ENCODE results near the gene NUP85. TPM values are rescaled to one million over a fixed set of nuclear protein-coding genes. Genes with fewer than 3 reads are reported as not detected.

NUP85 gene
- total RNA-seq, 1 donor from 2014 or later = 136 TPM

DNA sequence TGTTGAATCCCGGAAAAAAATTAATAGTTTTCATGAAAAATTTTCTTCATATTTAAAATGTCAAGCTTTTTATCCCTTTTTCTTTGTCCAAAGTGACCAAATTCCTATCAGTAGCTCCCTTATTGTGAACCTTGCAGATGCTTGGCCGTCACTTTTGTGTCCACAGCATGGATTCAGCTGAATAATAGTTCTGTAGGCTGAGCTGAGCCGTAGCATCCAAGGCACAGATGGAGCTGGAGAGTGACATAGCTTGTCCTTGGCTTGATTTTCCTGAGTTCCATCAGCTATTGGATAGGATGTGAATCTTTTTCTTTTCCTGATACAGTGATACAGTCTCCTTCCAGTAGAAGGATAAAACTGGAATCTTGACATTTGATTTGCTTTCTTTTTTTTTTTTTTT is 3.6 kb downstream of the NUP85 start:
- H3K9me3 Mint-ChIP-seq = no peaks in the 10 kb centered on the region
- peaks cover 9% of the 10 kb centered on the region for H3K4me1 Mint-ChIP-seq
- H3K27ac Mint-ChIP-seq = no peak overlapping the region
- DNase-seq = no peak
- intact Hi-C loops (cut with micrococcal nuclease) = loop anchor here (5.0 kb wide), 1 partner anchor 142 kb away; no protein-coding TSS in a partner anchor
- no peaks in the 10 kb centered on the region for H3K27me3 Mint-ChIP-seq
- no peak overlapping the region for H3K4me3 Mint-ChIP-seq
- peaks cover 35% of the 10 kb centered on the region for H3K36me3 Mint-ChIP-seq (ENCODE audit: low read depth)

GRCh38 chr17:75218131-75218530 is 12.7 kb downstream of the NUP85 start:
- H3K4me1 Mint-ChIP-seq = peaks cover 2% of the 10 kb centered on the region
- DNase-seq = no peak
- intact Hi-C loops (cut with micrococcal nuclease) = no loop called here
- no peaks in the 10 kb centered on the region for H3K9me3 Mint-ChIP-seq
- peaks cover 65% of the 10 kb centered on the region for H3K36me3 Mint-ChIP-seq (ENCODE audit: low read depth)
- no peak overlapping the region for H3K4me3 Mint-ChIP-seq
- no peak overlapping the region for H3K27ac Mint-ChIP-seq
- H3K27me3 Mint-ChIP-seq = no peaks in the 10 kb centered on the region

DNA sequence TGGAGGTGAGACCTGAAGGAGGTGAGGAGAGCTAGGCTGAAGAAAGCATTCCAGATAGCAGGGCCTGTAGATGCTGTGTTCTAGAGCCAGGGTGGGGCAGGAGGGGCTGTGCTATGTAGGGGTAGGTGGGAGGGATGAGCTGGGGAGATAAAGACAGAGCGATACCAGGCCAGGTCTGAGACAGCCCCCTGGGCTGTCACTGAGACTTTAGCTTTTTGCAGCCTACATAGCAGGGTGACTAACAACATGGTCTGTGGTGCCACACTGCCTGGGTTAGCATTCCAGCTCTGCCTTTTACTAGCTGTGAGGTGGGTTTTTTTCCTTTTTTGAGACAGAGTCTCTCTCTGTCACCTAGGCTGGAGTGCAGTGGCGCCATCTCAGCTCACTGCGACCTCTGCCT is 14.3 kb downstream of the NUP85 start:
- Mint-ChIP-seq H3K27me3 (no peaks in the 10 kb centered on the region), H3K4me3 (no peak overlapping the region), H3K36me3 (ENCODE audit: low read depth) (peaks cover 58% of the 10 kb centered on the region), H3K4me1 (peaks cover 2% of the 10 kb centered on the region), H3K9me3 (no peaks in the 10 kb centered on the region), H3K27ac (no peak overlapping the region)
- intact Hi-C loops (cut with micrococcal nuclease) = no loop called here
- DNase-seq = no peak

- H3K9me3 Mint-ChIP-seq = no peaks in the 10 kb centered on the region
- H3K27ac Mint-ChIP-seq = no peak overlapping the region
- DNase-seq = no peak
- peaks cover 46% of the 10 kb centered on the region for H3K36me3 Mint-ChIP-seq (ENCODE audit: low read depth)
- H3K27me3 Mint-ChIP-seq = no peaks in the 10 kb centered on the region
- no peaks in the 10 kb centered on the region for H3K4me1 Mint-ChIP-seq
- no peak overlapping the region for H3K4me3 Mint-ChIP-seq
- intact Hi-C loops (cut with micrococcal nuclease) = no loop called here
Observed at GRCh38 chr17:75225016-75225415, 19.5 kb downstream of the NUP85 start.

DNA sequence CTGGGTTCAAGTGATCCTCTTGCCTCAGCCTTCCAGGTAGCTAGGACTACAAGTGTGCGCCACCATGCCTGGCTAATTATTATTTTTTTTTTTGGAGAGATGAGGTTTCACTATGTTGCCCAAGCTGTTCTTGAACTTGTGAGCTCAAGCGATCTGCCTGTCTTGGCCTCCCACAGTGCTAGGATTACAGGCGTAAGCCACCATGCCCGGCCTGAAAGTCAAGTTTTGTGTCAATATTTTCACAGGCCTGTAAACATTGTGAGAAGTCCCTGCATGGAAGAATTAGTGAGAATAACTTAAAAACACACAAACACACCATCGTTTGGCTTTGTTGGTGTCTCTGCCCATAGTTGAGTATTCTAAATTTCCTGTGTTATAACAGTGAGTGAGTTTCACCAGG is 22.2 kb downstream of the NUP85 start:
- Mint-ChIP-seq H3K9me3 (no peaks in the 10 kb centered on the region), H3K4me3 (no peak overlapping the region), H3K4me1 (no peaks in the 10 kb centered on the region), H3K36me3 (ENCODE audit: low read depth) (peaks cover 51% of the 10 kb centered on the region), H3K27me3 (no peaks in the 10 kb centered on the region), H3K27ac (no peak overlapping the region)
- DNase-seq = no peak
- intact Hi-C loops (cut with micrococcal nuclease) = no loop called here

GRCh38 chr17:75228305-75228704 is 22.8 kb downstream of the NUP85 start:
- H3K36me3 Mint-ChIP-seq (ENCODE audit: low read depth) = peaks cover 54% of the 10 kb centered on the region
- DNase-seq = no peak
- H3K27ac Mint-ChIP-seq = no peak overlapping the region
- no peaks in the 10 kb centered on the region for H3K4me1 Mint-ChIP-seq
- H3K27me3 Mint-ChIP-seq = no peaks in the 10 kb centered on the region
- intact Hi-C loops (cut with micrococcal nuclease) = no loop called here
- no peaks in the 10 kb centered on the region for H3K9me3 Mint-ChIP-seq
- H3K4me3 Mint-ChIP-seq = no peak overlapping the region

- DNase-seq = no peak
- no peaks in the 10 kb centered on the region for H3K27me3 Mint-ChIP-seq
- no peak overlapping the region for H3K4me3 Mint-ChIP-seq
- H3K4me1 Mint-ChIP-seq = no peaks in the 10 kb centered on the region
- intact Hi-C loops (cut with micrococcal nuclease) = no loop called here
- peaks cover 53% of the 10 kb centered on the region for H3K36me3 Mint-ChIP-seq (ENCODE audit: low read depth)
- H3K9me3 Mint-ChIP-seq = no peaks in the 10 kb centered on the region
- no peak overlapping the region for H3K27ac Mint-ChIP-seq
Observed at GRCh38 chr17:75228847-75229246, 23.4 kb downstream of the NUP85 start.

DNA sequence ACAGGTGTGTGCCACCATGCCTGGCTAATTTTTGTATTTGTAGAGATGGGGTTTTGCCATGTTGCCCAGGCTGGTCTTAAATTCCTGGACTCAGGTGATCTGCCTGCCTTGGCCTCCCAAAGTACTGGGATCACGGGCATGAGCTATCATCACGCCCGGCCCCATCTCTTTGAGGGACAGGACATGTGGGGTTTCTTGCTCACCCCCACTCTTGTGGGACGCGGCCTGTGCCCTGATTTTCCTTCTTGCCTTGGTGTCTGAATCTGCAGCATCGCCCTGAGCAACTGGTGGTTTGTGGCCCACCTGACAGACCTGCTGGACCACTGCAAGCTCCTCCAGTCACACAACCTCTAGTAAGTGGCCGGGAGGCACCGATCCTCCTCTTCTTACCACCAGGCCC is 25.6 kb downstream of the NUP85 start:
- Mint-ChIP-seq H3K27ac (no peak overlapping the region), H3K9me3 (no peaks in the 10 kb centered on the region), H3K36me3 (ENCODE audit: low read depth) (peaks cover 54% of the 10 kb centered on the region), H3K4me1 (no peaks in the 10 kb centered on the region), H3K4me3 (no peak overlapping the region), H3K27me3 (no peaks in the 10 kb centered on the region)
- intact Hi-C loops (cut with micrococcal nuclease) = no loop called here
- no peak for DNase-seq

GRCh38 chr17:75231741-75232464 is 26.4 kb downstream of the NUP85 start:
- H3K36me3 Mint-ChIP-seq (ENCODE audit: low read depth) = peaks cover 54% of the 10 kb centered on the region
- H3K4me3 Mint-ChIP-seq = no peak overlapping the region
- H3K27ac Mint-ChIP-seq = no peak overlapping the region
- no peaks in the 10 kb centered on the region for H3K9me3 Mint-ChIP-seq
- no peak for DNase-seq
- intact Hi-C loops (cut with micrococcal nuclease) = no loop called here
- no peaks in the 10 kb centered on the region for H3K4me1 Mint-ChIP-seq
- no peaks in the 10 kb centered on the region for H3K27me3 Mint-ChIP-seq

- no peaks in the 10 kb centered on the region for H3K27me3 Mint-ChIP-seq
- peaks cover 59% of the 10 kb centered on the region for H3K36me3 Mint-ChIP-seq (ENCODE audit: low read depth)
- H3K27ac Mint-ChIP-seq = no peak overlapping the region
- H3K9me3 Mint-ChIP-seq = no peaks in the 10 kb centered on the region
- H3K4me1 Mint-ChIP-seq = no peaks in the 10 kb centered on the region
- intact Hi-C loops (cut with micrococcal nuclease) = no loop called here
- DNase-seq = no peak
- no peak overlapping the region for H3K4me3 Mint-ChIP-seq
Observed at GRCh38 chr17:75232786-75233185, 27.3 kb downstream of the NUP85 start.

DNA sequence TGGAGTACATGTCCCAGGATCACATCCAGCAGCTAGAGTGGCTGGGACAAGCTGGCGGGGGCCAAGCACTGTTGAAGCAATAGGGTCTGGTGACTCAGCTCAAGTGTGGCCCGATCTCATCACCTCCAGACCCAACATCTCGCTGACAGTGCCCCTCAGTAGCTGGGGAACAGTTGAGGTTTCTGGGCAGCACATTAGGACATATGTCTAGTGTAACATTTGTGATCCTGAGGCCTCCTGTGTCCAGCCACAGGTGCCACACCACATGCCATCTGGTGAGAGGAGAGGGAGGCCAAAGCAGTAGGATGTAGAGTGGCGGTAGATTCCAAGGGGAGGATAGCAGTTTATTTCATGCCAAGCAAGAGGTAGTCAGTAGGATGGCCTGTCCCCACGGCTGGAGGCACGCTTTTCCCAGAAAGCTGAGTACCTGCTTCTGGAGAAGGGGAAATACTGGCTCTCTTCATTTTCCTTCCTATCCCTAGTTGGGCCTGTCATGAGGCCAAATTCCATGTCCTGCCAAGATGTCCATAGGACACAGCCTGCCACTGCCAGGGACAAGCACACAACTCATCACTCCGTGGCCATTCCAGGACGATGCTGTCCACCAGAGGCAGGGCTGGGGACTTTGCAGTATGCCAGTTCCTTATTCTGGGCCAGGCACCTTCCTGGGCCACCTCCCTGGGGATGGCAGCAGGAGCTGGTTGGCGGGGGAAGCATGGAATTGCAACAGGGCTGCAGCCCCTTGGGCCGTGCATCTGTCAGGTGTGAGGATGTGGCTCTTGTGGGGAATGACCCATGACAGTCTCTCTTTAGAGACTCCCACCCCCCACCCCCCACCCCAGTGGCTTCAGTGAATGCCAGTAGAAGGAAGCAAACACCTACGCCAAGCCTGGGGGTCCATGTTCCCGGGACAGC is 31.9 kb downstream of the NUP85 start:
- intact Hi-C loops (cut with micrococcal nuclease) = no loop called here

DNA sequence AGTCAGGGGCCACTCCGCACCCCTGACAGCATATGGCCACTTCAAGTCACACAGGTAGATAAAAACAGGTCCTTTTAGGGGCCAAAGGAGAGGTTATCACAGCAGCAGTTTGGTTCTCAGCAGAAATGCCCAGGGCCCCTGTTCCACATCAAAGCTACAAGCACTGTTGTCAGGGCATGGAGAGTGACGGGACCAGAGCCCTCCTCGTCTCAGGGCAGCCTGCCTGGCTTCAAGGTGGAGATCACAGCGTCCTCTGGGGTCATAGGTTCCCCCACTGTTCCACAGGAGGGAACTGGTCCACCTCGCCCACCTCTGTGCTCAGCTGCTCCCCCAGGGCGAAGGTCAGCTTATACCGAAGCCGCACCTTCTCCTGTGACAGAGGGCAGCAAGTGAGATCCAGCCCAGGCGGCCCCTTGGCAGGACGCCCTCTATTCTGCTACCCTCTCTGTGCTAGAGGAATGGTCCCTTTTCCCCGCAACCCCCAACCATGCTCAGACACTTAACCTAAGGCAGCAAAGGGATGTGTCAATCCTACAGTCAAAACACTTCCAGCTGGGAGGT is 32.6 kb downstream of the NUP85 start:
- H3K36me3 Mint-ChIP-seq (ENCODE audit: low read depth) = peaks cover 64% of the 10 kb centered on the region
- no peaks in the 10 kb centered on the region for H3K9me3 Mint-ChIP-seq
- no peaks in the 10 kb centered on the region for H3K27me3 Mint-ChIP-seq
- intact Hi-C loops (cut with micrococcal nuclease) = no loop called here
- peaks cover 27% of the 10 kb centered on the region for H3K4me1 Mint-ChIP-seq
- no peak overlapping the region for H3K27ac Mint-ChIP-seq
- DNase-seq = no peak
- no peak overlapping the region for H3K4me3 Mint-ChIP-seq

More for the DNA sequence above, 31.9 kb downstream of the NUP85 start:
- Mint-ChIP-seq H3K27me3 (no peaks in the 10 kb centered on the region), H3K27ac (peak overlapping the region; percentile 61), H3K4me3 (no peak overlapping the region), H3K4me1 (peaks cover 21% of the 10 kb centered on the region), H3K36me3 (ENCODE audit: low read depth) (peaks cover 67% of the 10 kb centered on the region), H3K9me3 (no peaks in the 10 kb centered on the region)
- no peak for DNase-seq

DNA sequence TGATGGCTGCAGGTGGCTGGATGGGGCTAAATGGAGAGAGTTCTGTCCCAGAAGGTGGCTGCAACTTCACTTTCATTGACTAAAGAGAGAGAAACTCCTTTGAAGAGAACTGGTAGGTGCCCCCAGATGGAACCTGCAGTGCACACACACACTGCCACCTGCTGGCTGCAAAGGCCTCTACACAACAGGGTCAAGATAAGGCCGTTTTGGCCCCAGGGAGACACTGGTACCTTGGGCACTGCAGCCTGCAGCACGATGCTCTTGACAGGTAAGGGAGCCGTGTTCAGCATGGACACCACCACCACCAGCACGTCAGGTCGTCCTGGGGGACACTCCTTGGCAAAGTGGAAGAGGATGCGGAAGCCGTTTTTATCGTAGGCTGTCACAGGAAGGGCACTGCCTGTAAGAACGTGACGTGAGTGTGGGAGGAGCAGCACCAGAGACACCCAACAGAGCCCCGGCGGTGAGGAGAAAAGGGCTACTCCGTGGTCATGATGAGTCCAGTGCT is 33.3 kb downstream of the NUP85 start:
- peak; percentile 86 for DNase-seq
- peak overlapping the region; percentile 84 for H3K27ac Mint-ChIP-seq
- H3K4me1 Mint-ChIP-seq = peaks cover 32% of the 10 kb centered on the region
- H3K27me3 Mint-ChIP-seq = no peaks in the 10 kb centered on the region
- H3K4me3 Mint-ChIP-seq = peak overlapping the region; percentile 33
- intact Hi-C loops (cut with micrococcal nuclease) = no loop called here
- H3K36me3 Mint-ChIP-seq (ENCODE audit: low read depth) = peaks cover 67% of the 10 kb centered on the region
- H3K9me3 Mint-ChIP-seq = no peaks in the 10 kb centered on the region

DNA sequence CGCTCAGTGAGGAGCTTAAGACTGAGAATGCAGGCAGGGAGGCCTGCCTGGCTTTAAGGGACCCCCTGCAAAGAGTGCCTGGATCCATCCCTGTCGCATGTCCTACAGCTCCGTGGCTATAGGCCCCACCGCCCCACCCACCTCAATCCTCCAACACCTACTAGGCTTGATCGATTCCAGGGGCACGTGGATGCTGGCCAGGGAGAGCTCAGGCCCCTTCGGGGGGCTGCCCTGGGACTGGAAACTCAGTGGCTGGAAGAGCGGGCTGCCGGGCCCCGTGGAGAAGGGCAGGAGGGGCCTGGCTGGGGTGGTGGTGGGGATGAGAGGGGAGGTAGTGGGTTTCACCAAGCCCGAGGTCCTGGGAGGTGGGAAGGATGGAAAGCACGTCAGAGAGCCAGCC is 33.7 kb downstream of the NUP85 start:
- Mint-ChIP-seq H3K9me3 (no peaks in the 10 kb centered on the region), H3K27me3 (no peaks in the 10 kb centered on the region), H3K4me1 (peaks cover 36% of the 10 kb centered on the region), H3K4me3 (no peak overlapping the region), H3K36me3 (ENCODE audit: low read depth) (peaks cover 68% of the 10 kb centered on the region), H3K27ac (no peak overlapping the region)
- DNase-seq = no peak
- intact Hi-C loops (cut with micrococcal nuclease) = no loop called here

Measured in activated CD4-positive, alpha-beta T cell treated with anti-CD3 and anti-CD28 coated beads, Interleukin-2, amount 10 ng/mL, durations not matched to agents 24 days and 14 days (primary cell).